PC-9 (cell line): ENCODE results near the gene TCL1B. TPM values are rescaled to one million over a fixed set of nuclear protein-coding genes. Genes with fewer than 3 reads are reported as not detected.

ENCODE experiments used
- BruUV-seq: library from RNA; stranded (reverse); fragments of 400-500 nt; replicated peaks from 2 replicates; lab custom pipeline; 2021; lab: Mats Ljungman, UMichigan
- CTCF ChIA-PET: fragments of 300-600 bp; sonication (Branson Sonifier 250); formaldehyde crosslinking; loops from one replicate; lab custom pipeline; 2022; ENCODE audit warnings: antibody characterized with exemption; lab: Charles Lee
- POLR2A ChIA-PET: fragments of 300-600 bp; sonication (Branson Sonifier 250); formaldehyde crosslinking; loops from one replicate; lab custom pipeline; 2022; ENCODE audit warnings: antibody characterized with exemption; ENCODE audit not compliant: unreplicated experiment; lab: Charles Lee
- DNase-seq, 2 experiments: peaks; one replicate each; pipeline versions ENCODE4 v3.0.0 to v3.0.0-alpha.2; 2015 to 2022; ENCODE audit warnings: mixed read lengths in 1 of 2
- H2AFZ ChIP-seq: fragments of 200-600 bp; sonication (generic); 2 replicates; pipeline ENCODE4 v1.8.1; 2017; ENCODE audit warnings: antibody characterized with exemption
- H3F3A ChIP-seq: fragments of 200-600 bp; sonication (generic); 2 replicates; pipeline ENCODE4 v1.8.1; 2017; ENCODE audit warnings: antibody characterized with exemption, mild to moderate bottlenecking, low read depth; ENCODE audit not compliant: insufficient read depth
- H3K27ac ChIP-seq: fragments of 200-600 bp; sonication (generic); 2 replicates; pipeline ENCODE4 v1.6.1; 2016; ENCODE audit warnings: mixed run types
- H3K27me3 ChIP-seq: fragments of 200-600 bp; sonication (generic); 2 replicates; pipeline ENCODE4 v1.6.1; 2016; ENCODE audit warnings: low read depth, mixed run types; ENCODE audit not compliant: insufficient read depth
- H3K36me3 ChIP-seq: fragments of 200-600 bp; sonication (generic); 2 replicates; pipeline ENCODE4 v1.6.1; 2016; ENCODE audit warnings: low read depth, mixed run types
- H3K4me1 ChIP-seq: fragments of 200-600 bp; sonication (generic); replicated peaks from 2 replicates; pipeline ENCODE4 v1.6.1; 2016; ENCODE audit warnings: mixed run types; ENCODE audit not compliant: insufficient read depth
- H3K4me2 ChIP-seq: fragments of 200-600 bp; sonication (generic); 2 replicates; pipeline ENCODE4 v1.6.1; 2017; ENCODE audit warnings: mixed run types
- H3K4me3 ChIP-seq: fragments of 200-600 bp; sonication (generic); 2 replicates; pipeline ENCODE4 v1.6.1; 2016; ENCODE audit warnings: mixed run types
- H3K79me2 ChIP-seq: fragments of 200-600 bp; sonication (generic); 2 replicates; pipeline ENCODE4 v1.6.1; 2017; ENCODE audit warnings: low read depth, mixed run types
- H3K9me2 ChIP-seq: fragments of 200-600 bp; sonication (generic); 2 replicates; pipeline ENCODE4 v1.8.1; 2017; ENCODE audit warnings: mild to moderate bottlenecking; ENCODE audit not compliant: insufficient read depth
- H3K9me3 ChIP-seq: fragments of 200-600 bp; sonication (generic); 2 replicates; pipeline ENCODE4 v1.8.1; 2016; ENCODE audit warnings: low read depth; ENCODE audit not compliant: insufficient read depth
- H4K20me1 ChIP-seq: fragments of 200-600 bp; sonication (generic); 2 replicates; pipeline ENCODE4 v1.8.1; 2017; ENCODE audit not compliant: insufficient read depth
- CTCF ChIP-seq: fragments of 200-600 bp; sonication (generic); conservative IDR thresholded peaks from 2 replicates; pipeline ENCODE4 v1.6.1; 2017; ENCODE audit warnings: mixed run types, antibody characterized with exemption, mild to moderate bottlenecking, moderate library complexity
- EZH2 ChIP-seq: fragments of 200-600 bp; sonication (generic); IDR thresholded peaks from 2 replicates; pipeline ENCODE4 v1.8.0; 2017; ENCODE audit warnings: antibody characterized with exemption, low read depth
- intact Hi-C: fragments of 100-400 bp; cut with micrococcal nuclease; formaldehyde crosslinking; loops from one replicate; pipeline ENCODE4 v1.10.0; 2022; ENCODE audit not compliant: unreplicated experiment
- total RNA-seq: library from RNA; stranded (reverse); gene quantifications from 2 replicates; pipeline ENCODE4 v1.2.3, GENCODE V29; 2021

TCL1B gene
- total RNA-seq, 1 experiment from 2014 or later: not detected

GRCh38 chr14:95730126-95730525, 43.9 kb downstream of the TCL1B start:
- Histone ChIP-seq H3K4me3 (no peak overlapping the region), H2AFZ (no peak overlapping the region), H3F3A (no peaks in the 10 kb centered on the region), H3K4me2 (no peak overlapping the region), H3K27ac (no peak overlapping the region), H3K36me3 (no peaks in the 10 kb centered on the region), H3K9me2 (no peaks in the 10 kb centered on the region), H3K27me3 (peaks cover 10% of the 10 kb centered on the region; the same call in 1 of the 2 replicates), H3K79me2 (no peaks in the 10 kb centered on the region), H3K4me1 (no peaks in the 10 kb centered on the region), H3K9me3 (no peaks in the 10 kb centered on the region), H4K20me1 (0 out of 2 replicates have a peak, but pooled peaks cover 3% of the 10 kb centered on the region)
- TF ChIP-seq EZH2 (no peak), CTCF (no peak)
- ChIA-PET CTCF (no interaction called here), POLR2A (no interaction called here)
- no peak for DNase-seq
- intact Hi-C loops: no loop called here
- BruUV-seq: no TSS peak

DNA sequence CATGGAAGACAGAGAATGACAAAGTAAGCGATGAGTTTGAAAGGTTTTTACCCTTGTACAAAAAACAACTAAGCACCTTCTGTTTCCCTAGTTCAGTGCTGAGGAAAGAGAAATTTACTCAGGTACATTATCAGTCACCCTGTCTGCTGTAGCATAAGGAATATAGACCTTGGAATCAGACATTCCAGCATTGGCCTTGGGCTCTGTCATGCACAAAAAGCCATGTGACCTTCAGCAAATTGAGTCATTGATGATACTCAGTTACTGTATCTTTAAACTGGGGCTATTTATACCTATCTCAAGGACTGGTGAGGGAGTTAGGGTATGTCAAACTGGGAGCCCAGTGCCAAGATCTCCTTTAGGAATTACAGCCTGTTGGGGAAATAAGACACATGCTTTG, 47.0 kb downstream of the TCL1B start:
- Histone ChIP-seq H2AFZ (no peak overlapping the region), H3K27ac (no peak overlapping the region), H3K36me3 (no peaks in the 10 kb centered on the region), H3K27me3 (peaks cover 9% of the 10 kb centered on the region; the same call in 1 of the 2 replicates), H3K4me2 (no peak overlapping the region), H3K9me2 (no peaks in the 10 kb centered on the region), H3K4me3 (no peak overlapping the region), H3K79me2 (no peaks in the 10 kb centered on the region), H3F3A (no peaks in the 10 kb centered on the region), H3K4me1 (no peaks in the 10 kb centered on the region), H4K20me1 (0 out of 2 replicates have a peak, but pooled peaks cover 3% of the 10 kb centered on the region), H3K9me3 (no peaks in the 10 kb centered on the region)
- intact Hi-C loops: no loop called here
- POLR2A ChIA-PET: no interaction called here
- TF ChIP-seq EZH2: no peak
- TF ChIP-seq CTCF: no peak
- no TSS peak for BruUV-seq
- CTCF ChIA-PET: no interaction called here
- no peak for DNase-seq

GRCh38 chr14:95739356-95739755, 53.1 kb downstream of the TCL1B start:
- intact Hi-C loops: no loop called here
- Histone ChIP-seq H3K27ac (no peak overlapping the region), H3K4me3 (no peak overlapping the region), H2AFZ (no peak overlapping the region), H3K36me3 (no peaks in the 10 kb centered on the region), H4K20me1 (no peaks in the 10 kb centered on the region), H3K4me2 (no peak overlapping the region), H3K9me2 (no peaks in the 10 kb centered on the region), H3K27me3 (no peaks in the 10 kb centered on the region), H3K9me3 (no peaks in the 10 kb centered on the region), H3F3A (no peaks in the 10 kb centered on the region), H3K4me1 (no peaks in the 10 kb centered on the region), H3K79me2 (no peaks in the 10 kb centered on the region)
- DNase-seq: no peak
- ChIA-PET POLR2A (no interaction called here), CTCF (no interaction called here)
- TF ChIP-seq EZH2 (no peak), CTCF (no peak)
- no TSS peak for BruUV-seq
